Suprapubic skin (tissue), 4 donors: ENCODE data around the gene PXDC1. TPM values are rescaled to one million over a fixed set of nuclear protein-coding genes. Genes with fewer than 3 reads are reported as not detected.

ENCODE experiments used
- DNase-seq, 2 donors: peaks; one replicate each; pipeline ENCODE4 v3.0.0-alpha.2; 2019; ENCODE audit warnings: low spot score in 2 of 2
- H3K27ac ChIP-seq: fragments of 200-600 bp; sonication (generic); one replicate; pipeline ENCODE4 v1.5.1; 2019
- H3K27me3 ChIP-seq: fragments of 200-600 bp; sonication (generic); one replicate; pipeline ENCODE4 v1.5.1; 2019
- H3K36me3 ChIP-seq: fragments of 200-600 bp; sonication (generic); one replicate; pipeline ENCODE4 v1.5.1; 2019
- H3K4me1 ChIP-seq: fragments of 200-600 bp; sonication (generic); one replicate; pipeline ENCODE4 v1.5.1; 2019
- H3K4me3 ChIP-seq: fragments of 200-600 bp; sonication (generic); one replicate; pipeline ENCODE4 v1.5.1; 2019; ENCODE audit warnings: mild to moderate bottlenecking
- H3K9me3 ChIP-seq: fragments of 200-600 bp; sonication (generic); one replicate; pipeline ENCODE4 v1.5.1; 2019
- EP300 ChIP-seq: sonication (generic); formaldehyde crosslinking; IDR thresholded peaks from one replicate; pipeline ENCODE4 v1.6.1; 2017; ENCODE audit warnings: antibody characterized with exemption
- POLR2A ChIP-seq, 2 donors: fragments of 450-650 bp; IDR thresholded peaks; one replicate each; pipeline ENCODE4 v1.6.1; 2017; ENCODE audit warnings: antibody characterized with exemption in 2 of 2, mild to moderate bottlenecking in 2 of 2, moderate library complexity in 2 of 2
- POLR2AphosphoS5 ChIP-seq, 3 donors: sonication (generic); formaldehyde crosslinking; IDR thresholded peaks; one replicate each; pipeline ENCODE4 v1.6.1; 2017; ENCODE audit warnings: antibody characterized with exemption in 3 of 3
- WGBS: methylation state at CpG from one replicate; pipeline ENCODE4 v1.1.5; 2018; 5-methylcytosine and 5-hydroxymethylcytosine counted together
- total RNA-seq, 4 donors: library from RNA; depleted of rRNA; stranded (reverse); fragments of >200 nt; gene quantifications; one replicate each; pipeline ENCODE4 v1.1.0, GENCODE V29; 2016
- TF ChIP-seq, protein P1 (sequence below), 2 donors: fragments of 200-600 bp in 1 of 2; fragments of 450-650 bp in 1 of 2; sonication (generic) in 1 of 2; IDR thresholded peaks; one replicate each; pipeline ENCODE4 v1.5.1; 2016 to 2019; ENCODE audit warnings: antibody characterized with exemption in 2 of 2, mild to moderate bottlenecking in 1 of 2, moderate library complexity in 1 of 2

The PXDC1 gene
- total RNA-seq, 4 donors from 2014 or later, result 63.1 to 108 (median 68.5) TPM

DNA sequence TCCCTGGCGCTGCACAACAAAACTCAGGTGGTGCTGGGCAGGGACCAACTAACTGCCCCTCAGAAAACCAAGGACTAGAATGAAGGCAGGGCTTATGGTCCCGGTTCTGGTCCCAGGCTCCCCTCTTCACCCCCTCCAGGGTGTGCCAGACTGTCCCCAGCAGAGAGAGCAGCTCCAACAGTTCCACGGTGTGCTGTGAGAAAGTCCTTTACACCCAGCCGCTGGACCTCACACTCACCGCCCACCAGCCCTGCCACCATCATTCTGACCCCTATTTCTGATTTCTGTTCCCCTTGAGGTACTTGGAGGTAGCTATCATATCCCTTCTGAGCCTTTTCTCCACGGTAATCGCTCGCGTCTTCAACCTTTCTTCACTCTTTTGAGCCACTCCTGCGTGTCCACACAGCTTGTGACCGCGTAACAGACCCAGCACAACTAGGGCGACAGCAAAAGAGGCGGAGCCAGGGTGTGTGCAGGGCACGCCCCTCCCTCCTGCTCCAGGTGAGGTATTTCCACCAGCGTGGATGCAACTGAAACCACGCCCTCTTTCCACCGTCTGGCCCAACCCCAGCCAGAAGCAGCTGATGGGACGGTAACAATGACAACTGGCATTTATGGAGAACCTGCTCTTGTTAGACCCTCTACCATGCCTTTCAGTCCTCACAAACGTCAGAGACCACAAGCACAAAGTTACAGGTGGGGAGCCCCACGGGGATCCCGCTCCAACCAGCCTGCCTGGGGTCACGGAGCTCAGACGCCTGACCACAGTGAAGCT is 2.3 kb downstream of the PXDC1 start:
- H3K4me1 ChIP-seq, result peaks cover 73% of the 10 kb centered on the region
- DNase-seq, result peak in 1 of 2 donors; percentile 84

DNA sequence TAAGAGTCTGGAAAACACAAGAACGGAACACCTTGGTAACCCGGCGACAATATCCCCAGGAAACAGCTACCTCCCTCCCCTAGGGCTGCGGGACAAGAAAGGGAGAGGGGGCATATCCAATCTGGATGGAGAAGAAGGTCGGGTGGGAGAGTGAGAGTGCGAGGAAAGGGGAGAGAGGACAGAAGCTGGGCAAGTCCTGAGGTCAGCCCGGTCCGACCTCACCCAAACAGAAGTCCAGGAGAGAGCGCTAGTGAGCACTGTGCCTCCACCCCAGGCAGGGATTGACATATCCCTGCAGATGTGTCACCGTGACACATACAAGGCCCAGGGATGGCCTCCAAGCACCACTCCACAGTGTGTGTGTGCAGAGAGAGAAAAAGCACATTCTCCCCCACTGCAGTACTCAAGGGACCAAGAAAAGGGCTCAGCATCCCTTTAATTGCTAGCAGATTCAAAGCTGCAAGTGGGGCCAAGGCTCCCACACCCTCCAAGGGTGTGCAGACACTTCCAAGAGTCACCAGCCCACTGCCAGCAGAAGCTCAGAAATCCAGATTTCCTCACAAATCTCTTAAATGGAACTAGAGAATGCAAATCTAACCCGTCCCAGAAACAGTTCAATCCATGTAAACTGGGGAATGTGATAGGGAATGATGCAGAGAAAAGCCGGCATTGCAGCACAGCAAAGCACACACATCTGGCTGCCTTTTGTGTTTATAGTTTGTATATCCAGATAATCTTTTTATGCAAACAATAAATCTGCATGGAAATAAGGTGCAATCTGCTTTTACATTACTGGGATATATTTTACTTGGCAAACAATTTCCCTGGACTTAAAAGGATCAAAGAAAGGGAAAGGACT is 3.1 kb downstream of the PXDC1 start:
- Histone ChIP-seq H3K9me3 (no peaks in the 10 kb centered on the region), H3K4me1 (peaks cover 82% of the 10 kb centered on the region), H3K27me3 (no peaks in the 10 kb centered on the region), H3K4me3 (peak overlapping the region; percentile 97), H3K27ac (peak overlapping the region; percentile 97), H3K36me3 (no peaks in the 10 kb centered on the region)
- peak; percentile 90 to 92 for DNase-seq
- no peak for TF ChIP-seq EP300
- TF ChIP-seq, protein P1, sequence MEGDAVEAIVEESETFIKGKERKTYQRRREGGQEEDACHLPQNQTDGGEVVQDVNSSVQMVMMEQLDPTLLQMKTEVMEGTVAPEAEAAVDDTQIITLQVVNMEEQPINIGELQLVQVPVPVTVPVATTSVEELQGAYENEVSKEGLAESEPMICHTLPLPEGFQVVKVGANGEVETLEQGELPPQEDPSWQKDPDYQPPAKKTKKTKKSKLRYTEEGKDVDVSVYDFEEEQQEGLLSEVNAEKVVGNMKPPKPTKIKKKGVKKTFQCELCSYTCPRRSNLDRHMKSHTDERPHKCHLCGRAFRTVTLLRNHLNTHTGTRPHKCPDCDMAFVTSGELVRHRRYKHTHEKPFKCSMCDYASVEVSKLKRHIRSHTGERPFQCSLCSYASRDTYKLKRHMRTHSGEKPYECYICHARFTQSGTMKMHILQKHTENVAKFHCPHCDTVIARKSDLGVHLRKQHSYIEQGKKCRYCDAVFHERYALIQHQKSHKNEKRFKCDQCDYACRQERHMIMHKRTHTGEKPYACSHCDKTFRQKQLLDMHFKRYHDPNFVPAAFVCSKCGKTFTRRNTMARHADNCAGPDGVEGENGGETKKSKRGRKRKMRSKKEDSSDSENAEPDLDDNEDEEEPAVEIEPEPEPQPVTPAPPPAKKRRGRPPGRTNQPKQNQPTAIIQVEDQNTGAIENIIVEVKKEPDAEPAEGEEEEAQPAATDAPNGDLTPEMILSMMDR (IDR thresholded peaks at IDR 0.05), result peak; percentile 39 to 70
- TF ChIP-seq POLR2A (IDR thresholded peaks at IDR 0.05), result peak in 1 of 2 donors; percentile 33
- peak in 2 of 3 donors; percentile 70 to 76 for TF ChIP-seq POLR2AphosphoS5 (IDR thresholded peaks at IDR 0.05)
- WGBS, result 44% methylated on average over 12 of the region's 12 CpGs

More for the DNA sequence above, 2.3 kb downstream of the PXDC1 start:
- H3K27me3 ChIP-seq, result no peaks in the 10 kb centered on the region
- H3K9me3 ChIP-seq, result no peaks in the 10 kb centered on the region
- H3K36me3 ChIP-seq, result no peaks in the 10 kb centered on the region
- peak overlapping the region; percentile 97 for H3K4me3 ChIP-seq
- H3K27ac ChIP-seq, result peak overlapping the region; percentile 97
- 46% methylated on average over 24 of the region's 24 CpGs for WGBS
- TF ChIP-seq EP300 (no peak), POLR2AphosphoS5 (IDR thresholded peaks at IDR 0.05) (no peak), POLR2A (IDR thresholded peaks at IDR 0.05) (no peak)
- TF ChIP-seq, protein P1 (IDR thresholded peaks at IDR 0.05), result no peak

DNA sequence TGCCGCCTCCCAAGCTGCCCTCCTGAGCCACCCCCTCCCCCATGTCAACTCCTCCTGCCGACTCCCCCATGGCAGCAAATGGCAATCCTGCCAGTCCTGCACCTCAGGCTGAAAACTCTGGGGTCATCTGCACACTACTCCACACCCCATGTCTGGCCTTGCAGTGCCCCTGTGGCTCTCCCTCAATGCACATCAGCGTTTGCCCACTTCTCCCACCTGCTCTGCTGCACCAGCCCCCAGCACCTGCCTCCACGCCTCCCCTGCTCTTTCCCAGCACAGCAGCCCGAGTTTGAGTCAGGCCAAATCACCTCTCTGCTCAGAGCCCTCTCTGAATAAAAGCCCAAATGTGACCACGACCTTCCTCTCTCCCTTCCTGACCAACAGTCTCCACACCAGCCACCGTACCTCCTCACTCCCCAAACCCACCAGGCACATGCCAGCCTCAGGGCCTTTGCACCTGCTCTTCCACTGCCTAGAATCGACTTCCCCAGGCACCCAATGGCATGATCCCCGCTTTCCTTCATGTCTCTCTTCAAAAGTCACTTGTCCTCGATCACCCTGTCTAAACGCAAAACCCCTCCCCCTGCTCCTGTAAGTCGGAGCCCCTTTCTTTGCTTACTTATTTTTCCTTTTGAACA is 4.3 kb downstream of the PXDC1 start:
- Histone ChIP-seq H3K27me3 (no peaks in the 10 kb centered on the region), H3K36me3 (no peaks in the 10 kb centered on the region), H3K4me1 (peaks cover 80% of the 10 kb centered on the region), H3K9me3 (no peaks in the 10 kb centered on the region), H3K4me3 (peak overlapping the region; percentile 97), H3K27ac (peak overlapping the region; percentile 97)
- TF ChIP-seq, protein P1 (IDR thresholded peaks at IDR 0.05), result no peak
- TF ChIP-seq EP300, result no peak
- TF ChIP-seq POLR2A (IDR thresholded peaks at IDR 0.05), result no peak
- TF ChIP-seq POLR2AphosphoS5 (IDR thresholded peaks at IDR 0.05), result no peak
- 83% methylated on average over 12 of the region's 12 CpGs for WGBS
- DNase-seq, result peak; percentile 46 to 71

DNA sequence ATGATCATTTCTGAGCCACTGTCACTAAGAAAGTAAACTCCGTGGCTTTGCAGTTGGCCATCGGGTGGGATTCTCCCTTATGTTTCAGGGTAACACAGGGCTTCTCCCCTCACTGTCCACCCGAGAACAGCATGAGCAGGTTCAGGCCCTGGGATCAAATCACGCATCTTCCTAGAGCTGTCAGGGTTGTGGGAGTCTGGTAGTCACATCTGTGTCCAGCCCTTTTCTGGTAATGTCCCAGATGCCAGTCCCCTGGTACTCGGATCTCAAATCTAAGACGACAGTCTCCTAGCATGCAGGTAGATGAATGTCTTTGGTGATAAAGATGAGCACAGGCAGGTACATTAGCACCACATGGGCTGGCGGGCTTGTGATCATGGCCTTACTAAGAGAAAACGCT is 4.8 kb downstream of the PXDC1 start:
- Histone ChIP-seq H3K27ac (peak overlapping the region; percentile 97), H3K27me3 (no peaks in the 10 kb centered on the region), H3K4me3 (no peak overlapping the region), H3K9me3 (no peaks in the 10 kb centered on the region), H3K4me1 (peaks cover 83% of the 10 kb centered on the region), H3K36me3 (no peaks in the 10 kb centered on the region)
- TF ChIP-seq POLR2AphosphoS5 (IDR thresholded peaks at IDR 0.05) (no peak), EP300 (no peak), POLR2A (IDR thresholded peaks at IDR 0.05) (no peak)
- TF ChIP-seq, protein P1 (IDR thresholded peaks at IDR 0.05), result no peak
- peak in 1 of 2 donors; percentile 49 for DNase-seq
- WGBS, result 90% methylated on average over 2 of the region's 8 CpGs
